Bronchial epithelial cell (primary cell): ENCODE results near the gene TINCR. TPM values are rescaled to one million over a fixed set of nuclear protein-coding genes. Genes with fewer than 3 reads are reported as not detected.

Experiments used
- DNase-seq: peaks from one replicate; pipeline ENCODE4 v3.0.0-alpha.2; 2010; ENCODE audit warnings: low read depth
- FAIRE-seq: peaks from 2 replicates; lab custom pipeline; 2011; peaks lifted over from hg19 to GRCh38; lab: Jason Lieb, UNC
- H3K27me3 ChIP-seq: 2 replicates; pipeline ENCODE4 v1.5.1; 2011; ENCODE audit warnings: low read length; ENCODE audit not compliant: control insufficient read depth, insufficient read depth
- H3K36me3 ChIP-seq: 2 replicates; pipeline ENCODE4 v1.5.1; 2011; ENCODE audit warnings: low read length; ENCODE audit not compliant: control insufficient read depth, insufficient read depth
- H3K4me3 ChIP-seq: 2 replicates; pipeline ENCODE4 v1.5.1; 2011; ENCODE audit warnings: mild to moderate bottlenecking, low read depth, low read length, control low read depth
- total RNA-seq: library from RNA; depleted of rRNA; stranded (reverse); fragments of >200 nt; gene quantifications from 2 replicates; pipeline ENCODE4 v1.2.1, GENCODE V29; 2014
- TF ChIP-seq, protein P1 (sequence below): IDR thresholded peaks from 2 replicates; pipeline ENCODE4 v1.5.1; 2011; ENCODE audit warnings: mild to moderate bottlenecking, moderate library complexity, low read length, control low read depth, inconsistent platforms; ENCODE audit not compliant: insufficient read depth, severe bottlenecking

The TINCR gene
- total RNA-seq, 1 donor from 2014 or later: 4.2 TPM

- DNase-seq (no peak), FAIRE-seq (no peak)
- peaks cover 3% of the 10 kb centered on the region for H3K27me3 ChIP-seq
- no peaks in the 10 kb centered on the region for H3K36me3 ChIP-seq
- TF ChIP-seq, protein P1, sequence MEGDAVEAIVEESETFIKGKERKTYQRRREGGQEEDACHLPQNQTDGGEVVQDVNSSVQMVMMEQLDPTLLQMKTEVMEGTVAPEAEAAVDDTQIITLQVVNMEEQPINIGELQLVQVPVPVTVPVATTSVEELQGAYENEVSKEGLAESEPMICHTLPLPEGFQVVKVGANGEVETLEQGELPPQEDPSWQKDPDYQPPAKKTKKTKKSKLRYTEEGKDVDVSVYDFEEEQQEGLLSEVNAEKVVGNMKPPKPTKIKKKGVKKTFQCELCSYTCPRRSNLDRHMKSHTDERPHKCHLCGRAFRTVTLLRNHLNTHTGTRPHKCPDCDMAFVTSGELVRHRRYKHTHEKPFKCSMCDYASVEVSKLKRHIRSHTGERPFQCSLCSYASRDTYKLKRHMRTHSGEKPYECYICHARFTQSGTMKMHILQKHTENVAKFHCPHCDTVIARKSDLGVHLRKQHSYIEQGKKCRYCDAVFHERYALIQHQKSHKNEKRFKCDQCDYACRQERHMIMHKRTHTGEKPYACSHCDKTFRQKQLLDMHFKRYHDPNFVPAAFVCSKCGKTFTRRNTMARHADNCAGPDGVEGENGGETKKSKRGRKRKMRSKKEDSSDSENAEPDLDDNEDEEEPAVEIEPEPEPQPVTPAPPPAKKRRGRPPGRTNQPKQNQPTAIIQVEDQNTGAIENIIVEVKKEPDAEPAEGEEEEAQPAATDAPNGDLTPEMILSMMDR: no peak
- no peak overlapping the region for H3K4me3 ChIP-seq
Measured at GRCh38 chr19:5571777-5572176, 4.0 kb upstream of the TINCR start.

DNA sequence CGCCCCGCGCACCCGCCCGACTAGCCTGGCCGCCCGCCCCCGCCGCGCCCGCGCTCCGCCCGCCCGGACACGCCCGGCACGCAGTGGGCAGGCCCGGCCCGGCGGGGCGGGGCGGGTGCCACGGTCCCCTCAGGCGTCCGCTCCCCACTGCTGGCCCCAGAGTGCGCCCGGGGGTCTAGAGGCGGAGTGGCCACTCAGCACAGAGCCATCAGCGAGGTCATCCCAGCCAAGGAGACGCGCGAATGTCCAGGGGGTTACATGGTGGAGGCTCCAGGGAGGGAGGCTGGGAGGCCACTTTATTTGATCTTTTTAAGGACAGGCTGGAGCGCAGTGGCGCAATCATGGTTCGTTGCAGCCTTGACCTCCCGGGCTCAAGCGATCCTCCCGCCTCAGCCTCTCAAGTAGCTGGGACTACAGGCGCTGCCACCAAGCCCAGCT is 236 bp upstream of the TINCR start:
- Histone ChIP-seq H3K27me3 (peaks cover 8% of the 10 kb centered on the region), H3K36me3 (no peaks in the 10 kb centered on the region), H3K4me3 (peak overlapping the region; percentile 66)
- DNase-seq (no peak), FAIRE-seq (no peak)
- TF ChIP-seq, protein P1: no peak

GRCh38 chr19:5564930-5565329 is 2.8 kb downstream of the TINCR start:
- Histone ChIP-seq H3K4me3 (no peak overlapping the region), H3K36me3 (no peaks in the 10 kb centered on the region), H3K27me3 (peaks cover 8% of the 10 kb centered on the region)
- no peak for FAIRE-seq
- TF ChIP-seq, protein P1: no peak
- DNase-seq: no peak

DNA sequence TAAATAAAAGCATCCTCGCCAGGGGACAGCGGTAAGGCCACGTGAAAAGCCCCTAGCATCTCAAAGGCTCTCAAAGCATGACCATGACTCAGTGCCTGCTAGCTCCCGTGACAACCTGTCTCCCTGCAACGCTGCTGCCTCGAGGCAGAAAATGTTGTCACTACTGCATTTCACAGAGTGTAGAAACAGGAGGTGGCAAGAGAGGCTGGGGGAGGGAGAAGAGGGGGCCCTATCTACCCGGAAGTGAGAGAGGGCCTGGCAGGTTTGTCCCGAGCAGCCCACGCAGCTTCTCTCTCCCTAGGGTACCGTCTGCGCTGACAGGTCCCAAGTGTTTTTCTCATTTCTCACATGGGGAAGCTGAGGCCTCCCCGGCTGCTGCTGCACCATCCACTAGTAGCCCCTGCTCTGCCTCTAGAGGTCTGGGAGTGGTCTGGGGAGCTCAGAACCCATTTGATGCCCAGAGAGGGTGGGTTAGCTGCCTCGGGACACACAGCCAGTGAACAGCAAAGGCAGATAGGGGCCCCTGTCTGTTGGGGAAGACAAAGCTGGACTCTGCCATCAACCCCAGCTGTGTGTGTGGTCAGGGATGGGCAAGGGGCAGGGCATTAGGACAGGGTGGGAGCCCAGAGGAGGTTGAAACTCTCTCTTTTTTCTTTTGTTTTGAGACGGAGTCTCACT is 3.7 kb downstream of the TINCR start:
- DNase-seq (peak; percentile 66), FAIRE-seq (no peak)
- TF ChIP-seq, protein P1: no peak
- Histone ChIP-seq H3K27me3 (peaks cover 8% of the 10 kb centered on the region), H3K4me3 (no peak overlapping the region), H3K36me3 (no peaks in the 10 kb centered on the region)

GRCh38 chr19:5563008-5563431 is 4.7 kb downstream of the TINCR start:
- DNase-seq (no peak), FAIRE-seq (no peak)
- Histone ChIP-seq H3K4me3 (no peak overlapping the region), H3K36me3 (no peaks in the 10 kb centered on the region), H3K27me3 (peaks cover 8% of the 10 kb centered on the region)
- TF ChIP-seq, protein P1: no peak

DNA sequence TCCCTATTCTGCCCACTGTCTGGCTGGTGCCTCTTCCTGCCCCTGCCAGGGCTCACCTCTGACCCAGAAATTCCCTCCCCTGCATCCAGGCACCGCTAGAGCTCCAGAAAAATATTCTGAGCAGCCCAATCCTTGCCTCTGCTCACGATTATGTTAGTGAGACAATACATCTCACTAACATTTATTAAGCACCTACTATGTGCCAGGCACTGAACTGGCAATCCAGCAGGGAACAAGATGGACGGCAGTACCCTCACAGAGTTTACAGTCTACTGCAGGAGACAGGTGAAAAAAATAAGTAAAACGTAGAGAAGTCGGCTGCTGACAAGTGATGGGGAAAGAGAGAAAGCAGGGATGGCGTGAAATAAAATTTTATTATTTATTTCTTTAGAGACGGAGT is 5.5 kb downstream of the TINCR start:
- DNase-seq (no peak), FAIRE-seq (no peak)
- Histone ChIP-seq H3K4me3 (no peak overlapping the region), H3K36me3 (no peaks in the 10 kb centered on the region), H3K27me3 (peaks cover 7% of the 10 kb centered on the region)
- TF ChIP-seq, protein P1: no peak
